Duodenal mucosa (tissue), 2 donors: Measurements from ENCODE around the gene AMIGO3.
A peak's percentile ranks its signal among the peaks of the same experiment; 100 is the strongest.
"Not testable (repeated sequence)": the region's sequence is repeated elsewhere in the genome, so short reads cannot be mapped to it uniquely, and the experiment has no call there.

Source experiments
- H3K27ac ChIP-seq: one replicate; pipeline ENCODE4 v1.7.0; 2013; ENCODE audit warnings: low read depth, low read length
- H3K27me3 ChIP-seq, 2 donors: one replicate each; pipeline ENCODE4 v1.7.0; 2013; ENCODE audit warnings: low read length in 2 of 2, control low read depth in 1 of 2; ENCODE audit not compliant: insufficient read depth in 2 of 2, control insufficient read depth in 1 of 2
- H3K36me3 ChIP-seq, 2 donors: one replicate each; pipeline ENCODE4 v1.7.0; 2013; ENCODE audit warnings: low read length in 2 of 2, control low read depth in 1 of 2; ENCODE audit not compliant: insufficient read depth in 2 of 2, control insufficient read depth in 1 of 2
- H3K4me1 ChIP-seq, 2 donors: one replicate each; pipeline ENCODE4 v1.7.0; 2013; ENCODE audit warnings: low read length in 2 of 2, control low read depth in 1 of 2; ENCODE audit not compliant: insufficient read depth in 2 of 2, control insufficient read depth in 1 of 2
- H3K4me3 ChIP-seq, 2 donors: one replicate each; pipeline ENCODE4 v1.7.0; 2013; ENCODE audit warnings: low read length in 2 of 2, low read depth in 1 of 2
- H3K9ac ChIP-seq, 2 donors: one replicate each; pipeline ENCODE4 v1.7.0; 2013; ENCODE audit warnings: low read length in 2 of 2, low read depth in 1 of 2
- H3K9me3 ChIP-seq, 2 donors: one replicate each; pipeline ENCODE4 v1.7.0; 2013; ENCODE audit warnings: low read length in 2 of 2, control low read depth in 1 of 2; ENCODE audit not compliant: control insufficient read depth in 1 of 2

AMIGO3 gene

GRCh38 chr3:49690856-49691255 lies 28.6 kb downstream of the AMIGO3 start:
- not testable (repeated sequence) for H3K36me3 ChIP-seq, H3K27ac ChIP-seq, H3K27me3 ChIP-seq, H3K9me3 ChIP-seq
- peak overlapping the region in 1 of 2 donors; percentile 38 for H3K9ac ChIP-seq
- H3K4me3 ChIP-seq, result peak overlapping the region; percentile 13 to 21
- H3K4me1 ChIP-seq, result peaks cover 0 to 35% of the 10 kb centered on the region in 2 donors

- not testable (repeated sequence) for H3K36me3 ChIP-seq, H3K27ac ChIP-seq, H3K9me3 ChIP-seq, H3K27me3 ChIP-seq
- Histone ChIP-seq H3K9ac (peak overlapping the region; percentile 63 to 87), H3K4me3 (peak overlapping the region; percentile 75 to 96), H3K4me1 (peaks cover 0 to 35% of the 10 kb centered on the region in 2 donors)
Measured at GRCh38 chr3:49689908-49690624, 29.4 kb downstream of the AMIGO3 start.

- no peaks in the 10 kb centered on the region for H3K27me3 ChIP-seq
- no peaks in the 10 kb centered on the region for H3K9me3 ChIP-seq
- H3K9ac ChIP-seq, result peak within 1 kb of the TSS; percentile 63 to 87
- H3K4me1 ChIP-seq, result peaks cover 0 to 35% of the 10 kb centered on the region in 2 donors
- peaks cover 0 to 5% of the 10 kb centered on the region in 2 donors for H3K36me3 ChIP-seq
- H3K4me3 ChIP-seq, result peak within 1 kb of the TSS; percentile 75 to 96
- peak within 1 kb of the TSS; percentile 60 for H3K27ac ChIP-seq
Measured at GRCh38 chr3:49689046-49689907, 30.2 kb downstream of the AMIGO3 start, which contains the start of the genes MST1 and RNF123. Gene MST1, minus strand, starts transcription at chr3:49689474. Its CDS starts 783 bp downstream, at chr3:49688691. Gene RNF123, plus strand, starts transcription at chr3:49689557. Its CDS starts 1,609 bp downstream, at chr3:49691166.

GRCh38 chr3:49688338-49689045 lies 31.0 kb downstream of the AMIGO3 start:
- Histone ChIP-seq H3K9ac (peak overlapping the region; percentile 63 to 87), H3K4me1 (peaks cover 0 to 35% of the 10 kb centered on the region in 2 donors), H3K4me3 (peak overlapping the region; percentile 75 to 96), H3K36me3 (peaks cover 5 to 11% of the 10 kb centered on the region in 2 donors)
- H3K27ac ChIP-seq, H3K27me3 ChIP-seq, H3K9me3 ChIP-seq: not testable (repeated sequence)

GRCh38 chr3:49687424-49687795 lies 32.1 kb downstream of the AMIGO3 start:
- Histone ChIP-seq H3K9ac (peak overlapping the region in 1 of 2 donors; percentile 10), H3K4me1 (peaks cover 0 to 35% of the 10 kb centered on the region in 2 donors), H3K4me3 (peak overlapping the region in 1 of 2 donors; percentile 59), H3K36me3 (peaks cover 15 to 22% of the 10 kb centered on the region in 2 donors)
- not testable (repeated sequence) for H3K9me3 ChIP-seq, H3K27ac ChIP-seq, H3K27me3 ChIP-seq

GRCh38 chr3:49686769-49687423 lies 32.6 kb downstream of the AMIGO3 start:
- H3K4me3 ChIP-seq, result peak overlapping the region; percentile 40 to 59
- H3K27ac ChIP-seq, result not testable (repeated sequence)

GRCh38 chr3:49686346-49686745 lies 33.1 kb downstream of the AMIGO3 start:
- not testable (repeated sequence) for H3K9ac ChIP-seq, H3K9me3 ChIP-seq, H3K27me3 ChIP-seq, H3K27ac ChIP-seq
- Histone ChIP-seq H3K4me1 (peaks cover 0 to 32% of the 10 kb centered on the region in 2 donors), H3K4me3 (peak overlapping the region; percentile 25 to 59), H3K36me3 (peaks cover 26 to 32% of the 10 kb centered on the region in 2 donors)

More at GRCh38 chr3:49686769-49687423, 32.6 kb downstream of the AMIGO3 start:
- peaks cover 0 to 35% of the 10 kb centered on the region in 2 donors for H3K4me1 ChIP-seq
- peaks cover 20 to 27% of the 10 kb centered on the region in 2 donors for H3K36me3 ChIP-seq
- H3K9me3 ChIP-seq, H3K27me3 ChIP-seq: not testable (repeated sequence)
- H3K9ac ChIP-seq, result peak overlapping the region; percentile 10 to 47

GRCh38 chr3:49685846-49686245 lies 33.6 kb downstream of the AMIGO3 start:
- H3K9me3 ChIP-seq, H3K27me3 ChIP-seq, H3K9ac ChIP-seq, H3K4me3 ChIP-seq, H3K27ac ChIP-seq: not testable (repeated sequence)
- peaks cover 31 to 36% of the 10 kb centered on the region in 2 donors for H3K36me3 ChIP-seq
- H3K4me1 ChIP-seq, result peaks cover 0 to 27% of the 10 kb centered on the region in 2 donors

- not testable (repeated sequence) for H3K9ac ChIP-seq, H3K4me3 ChIP-seq, H3K27me3 ChIP-seq, H3K27ac ChIP-seq, H3K9me3 ChIP-seq
- H3K4me1 ChIP-seq, result peaks cover 0 to 19% of the 10 kb centered on the region in 2 donors
- peaks cover 38 to 44% of the 10 kb centered on the region in 2 donors for H3K36me3 ChIP-seq
Measured at GRCh38 chr3:49685103-49685502, 34.4 kb downstream of the AMIGO3 start.
